ENCODE measurements around the gene ESPL1.

DNA sequence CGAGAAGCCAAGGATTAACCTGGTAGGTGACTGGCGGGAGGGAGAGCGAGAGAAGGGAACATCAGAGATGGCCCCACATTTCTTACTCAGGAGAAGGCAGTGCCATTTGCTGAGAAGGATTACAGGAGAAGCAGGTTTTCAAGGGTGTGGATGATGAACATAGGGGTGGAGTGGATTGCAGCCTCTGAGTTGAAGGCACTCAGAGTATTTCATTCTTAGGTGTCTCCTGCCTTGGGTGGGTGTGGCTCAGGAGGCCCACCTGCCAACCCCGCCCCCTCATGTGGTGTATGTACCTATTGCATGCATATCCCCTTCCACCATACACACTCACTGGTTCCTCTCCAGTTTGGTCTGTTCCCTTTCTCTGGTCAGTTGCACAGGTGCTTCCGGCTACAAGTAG lies 6.3 kb downstream of the ESPL1 start:
- TF ChIP-seq, protein P1, sequence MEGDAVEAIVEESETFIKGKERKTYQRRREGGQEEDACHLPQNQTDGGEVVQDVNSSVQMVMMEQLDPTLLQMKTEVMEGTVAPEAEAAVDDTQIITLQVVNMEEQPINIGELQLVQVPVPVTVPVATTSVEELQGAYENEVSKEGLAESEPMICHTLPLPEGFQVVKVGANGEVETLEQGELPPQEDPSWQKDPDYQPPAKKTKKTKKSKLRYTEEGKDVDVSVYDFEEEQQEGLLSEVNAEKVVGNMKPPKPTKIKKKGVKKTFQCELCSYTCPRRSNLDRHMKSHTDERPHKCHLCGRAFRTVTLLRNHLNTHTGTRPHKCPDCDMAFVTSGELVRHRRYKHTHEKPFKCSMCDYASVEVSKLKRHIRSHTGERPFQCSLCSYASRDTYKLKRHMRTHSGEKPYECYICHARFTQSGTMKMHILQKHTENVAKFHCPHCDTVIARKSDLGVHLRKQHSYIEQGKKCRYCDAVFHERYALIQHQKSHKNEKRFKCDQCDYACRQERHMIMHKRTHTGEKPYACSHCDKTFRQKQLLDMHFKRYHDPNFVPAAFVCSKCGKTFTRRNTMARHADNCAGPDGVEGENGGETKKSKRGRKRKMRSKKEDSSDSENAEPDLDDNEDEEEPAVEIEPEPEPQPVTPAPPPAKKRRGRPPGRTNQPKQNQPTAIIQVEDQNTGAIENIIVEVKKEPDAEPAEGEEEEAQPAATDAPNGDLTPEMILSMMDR (conservative IDR thresholded peaks at IDR 0.05; ENCODE audit: low read depth, low read length): no peak
- no peak for TF ChIP-seq EZH2 (IDR thresholded peaks at IDR 0.05; ENCODE audit: low read length, unreplicated experiment)
- no peak for TF ChIP-seq EZH2phosphoT487 (IDR thresholded peaks at IDR 0.05; ENCODE audit: borderline replicate concordance, low read length)

All from PC-3 (cell line).